ENCODE data around the gene ERC2. TPM values are rescaled to one million over a fixed set of nuclear protein-coding genes. Genes with fewer than 3 reads are reported as not detected.

Gene ERC2
- total and polyA plus RNA-seq, 2 of the 8 experiments (the other 6 are each of a cell fraction or from before 2014, with no cell fraction given): 16.4 to 22.8 TPM

- CTCF ChIA-PET (ENCODE audit: partially characterized antibody): interaction anchor here (0.6 kb wide), 1 partner anchor 1303 kb away, joined by 3 read pairs; no protein-coding TSS in a partner anchor
- Histone ChIP-seq H2AFZ (ENCODE audit: low read length) (no peak overlapping the region), H3K36me3 (ENCODE audit: control insufficient read depth in 2 of 4, insufficient read depth in 4 of 4, low read length in 3 of 4) (no peaks in the 10 kb centered on the region), H3K9me3 (ENCODE audit: insufficient read depth in 2 of 2, low read depth in 1 of 2, low read length in 1 of 2) (no peaks in the 10 kb centered on the region), H3K4ac (replicated peaks; ENCODE audit: insufficient read length, low read depth, low read length) (no peak overlapping the region), H3K18ac (ENCODE audit: extremely low read depth, low read length) (no peak overlapping the region), H3K27me3 (replicated peaks in 1 of 4; ENCODE audit: control insufficient read depth in 3 of 4, extremely low read depth in 1 of 4, insufficient read depth in 3 of 4, low read length in 3 of 4) (no peaks in the 10 kb centered on the region), H3K9ac (replicated peaks in 1 of 4; ENCODE audit: extremely low read depth in 1 of 4, low read depth in 3 of 4, low read length in 3 of 4) (no peak overlapping the region), H2BK20ac (ENCODE audit: low read length) (no peak overlapping the region), H4K20me1 (replicated peaks in 1 of 2; ENCODE audit: control insufficient read depth in 1 of 2, insufficient read depth in 2 of 2, low read length in 2 of 2) (no peaks in the 10 kb centered on the region), H2BK5ac (ENCODE audit: low read depth, low read length) (no peak overlapping the region), H3K4me3 (ENCODE audit: extremely low read depth in 1 of 4, insufficient read depth in 2 of 4, low read depth in 3 of 4, low read length in 4 of 4) (no peak overlapping the region), H2AK5ac (ENCODE audit: low read depth, low read length) (no peak overlapping the region), H2BK120ac (replicated peaks; ENCODE audit: low read depth, low read length) (no peak overlapping the region), H4K8ac (ENCODE audit: extremely low read depth, insufficient read depth, low read length) (no peak overlapping the region), H2BK15ac (ENCODE audit: low read length) (no peak overlapping the region), H3K23me2 (ENCODE audit: low read depth, low read length) (no peaks in the 10 kb centered on the region), H3K79me1 (ENCODE audit: low read depth, low read length) (no peaks in the 10 kb centered on the region), H4K91ac (replicated peaks; ENCODE audit: insufficient read length, low read length) (no peak overlapping the region), H2BK12ac (ENCODE audit: low read depth, low read length) (no peak overlapping the region), H4K5ac (ENCODE audit: insufficient read length, low read depth, low read length) (no peak overlapping the region), H3K79me2 (ENCODE audit: control insufficient read depth in 1 of 2, insufficient read depth in 2 of 2, low read length in 2 of 2) (no peaks in the 10 kb centered on the region), H3K14ac (ENCODE audit: insufficient read length) (no peak overlapping the region), H3K4me2 (ENCODE audit: insufficient read depth in 1 of 2, low read depth in 2 of 2, low read length in 2 of 2) (no peak overlapping the region), H3K23ac (ENCODE audit: insufficient read length) (no peak overlapping the region), H3K27ac (ENCODE audit: low read depth, low read length) (no peak overlapping the region), H3K56ac (replicated peaks; ENCODE audit: insufficient read length, low read depth, low read length) (no peak overlapping the region), H3K4me1 (replicated peaks in 1 of 4; ENCODE audit: control insufficient read depth in 3 of 4, insufficient read depth in 4 of 4, low read length in 3 of 4) (no peaks in the 10 kb centered on the region)
- DNase-seq (ENCODE audit: low read depth in 1 of 2, low spot score in 2 of 2): no peak
- WGBS, 2 experiments (ENCODE audit: extremely low coverage in 1 of 2, insufficient coverage in 1 of 2, insufficient read length in 1 of 2, insufficient replicate concordance in 2 of 2, low coverage in 1 of 2, low lambda C conversion rate in 2 of 2, missing lambda C conversion rate in 1 of 2): 93% methylated on average over 7 of the region's 7 CpGs; no CpG with 5 or more reads in 1 of the 2 experiments
- POLR2A ChIA-PET (ENCODE audit: partially characterized antibody): no interaction called here
- FAIRE-seq: no peak
- TF ChIP-seq ATF3 (IDR thresholded peaks at IDR 0.05; ENCODE audit: insufficient read depth, low read depth, low read length) (no peak), EGR1 (IDR thresholded peaks at IDR 0.05; ENCODE audit: borderline replicate concordance, low read depth, low read length) (no peak), CHD2 (IDR thresholded peaks at IDR 0.05; ENCODE audit: low read length) (no peak), ASH2L (IDR thresholded peaks at IDR 0.05; ENCODE audit: low read length) (no peak), BACH1 (IDR thresholded peaks at IDR 0.05; ENCODE audit: low read length) (no peak), MAX (IDR thresholded peaks at IDR 0.05) (no peak), TEAD4 (IDR thresholded peaks at IDR 0.05; ENCODE audit: low read depth, low read length) (no peak), SAP30 (IDR thresholded peaks at IDR 0.05; ENCODE audit: insufficient read depth, insufficient replicate concordance, low read length) (no peak), SUZ12 (IDR thresholded peaks at IDR 0.05; ENCODE audit: low read length) (no peak), GTF2F1 (IDR thresholded peaks at IDR 0.05; ENCODE audit: borderline replicate concordance, low read depth, low read length) (no peak), JUND (IDR thresholded peaks at IDR 0.05; ENCODE audit: low read length) (no peak), KDM1A (IDR thresholded peaks at IDR 0.05; ENCODE audit: borderline replicate concordance, low read length) (no peak), RFX5 (IDR thresholded peaks at IDR 0.05; ENCODE audit: borderline replicate concordance, low read depth, low read length) (no peak), E2F6 (IDR thresholded peaks at IDR 0.05) (no peak)
Observed at GRCh38 chr3:56173601-56174000, 294.7 kb downstream of the ERC2 start.

Measured in H1 (cell line).